H9 (cell line): ENCODE results near the gene SETBP1. TPM values are rescaled to one million over a fixed set of nuclear protein-coding genes. Genes with fewer than 3 reads are reported as not detected.
A peak's percentile ranks its signal among the peaks of the same experiment; 100 is the strongest.

Experiments
- DNase-seq: peaks from one replicate; pipeline ENCODE4 v3.0.0-alpha.2; 2017
- H2AFZ ChIP-seq: one replicate; pipeline ENCODE4 v1.6.1; 2013; ENCODE audit warnings: mild to moderate bottlenecking, low read length, control low read depth, moderate library complexity
- H2AK5ac ChIP-seq: 2 replicates; pipeline ENCODE4 v1.6.1; 2013; ENCODE audit warnings: low read length, control low read depth, mixed read lengths; ENCODE audit not compliant: insufficient read length
- H2BK120ac ChIP-seq: one replicate; pipeline ENCODE4 v1.6.1; 2013; ENCODE audit warnings: low read depth, mild to moderate bottlenecking, low read length, control low read depth, inconsistent platforms; ENCODE audit not compliant: poor library complexity, severe bottlenecking
- H2BK12ac ChIP-seq: 2 replicates; pipeline ENCODE4 v1.6.1; 2013; ENCODE audit warnings: low read length, control low read depth, mixed read lengths, low read depth; ENCODE audit not compliant: insufficient read length
- H2BK15ac ChIP-seq: 2 replicates; pipeline ENCODE4 v1.6.1; 2013; ENCODE audit warnings: low read depth, low read length, control low read depth
- H2BK20ac ChIP-seq: one replicate; pipeline ENCODE4 v1.6.1; 2013; ENCODE audit warnings: low read depth, mild to moderate bottlenecking, low read length, control low read depth, inconsistent platforms; ENCODE audit not compliant: poor library complexity, severe bottlenecking
- H2BK5ac ChIP-seq: 2 replicates; pipeline ENCODE4 v1.6.1; 2013; ENCODE audit warnings: low read length, control low read depth, mixed read lengths; ENCODE audit not compliant: insufficient read length
- H3K14ac ChIP-seq: 2 replicates; pipeline ENCODE4 v1.6.1; 2013; ENCODE audit warnings: low read length, control low read depth; ENCODE audit not compliant: insufficient read depth
- H3K18ac ChIP-seq: 2 replicates; pipeline ENCODE4 v1.6.1; 2013; ENCODE audit warnings: low read depth, mild to moderate bottlenecking, mixed read lengths, low read length, control low read depth; ENCODE audit not compliant: insufficient read length
- H3K23ac ChIP-seq: 2 replicates; pipeline ENCODE4 v1.6.1; 2013; ENCODE audit warnings: low read length, control low read depth, mixed read lengths, low read depth; ENCODE audit not compliant: insufficient read length
- H3K23me2 ChIP-seq: 2 replicates; pipeline ENCODE4 v1.6.1; 2013; ENCODE audit warnings: low read depth, mild to moderate bottlenecking, mixed read lengths, low read length, control low read depth; ENCODE audit not compliant: insufficient read length, poor library complexity, severe bottlenecking
- H3K27ac ChIP-seq: 2 replicates; pipeline ENCODE4 v1.5.1; 2013; ENCODE audit warnings: low read length, control low read depth, mixed read lengths, low read depth; ENCODE audit not compliant: insufficient read length
- H3K27me3 ChIP-seq: 2 replicates; pipeline ENCODE4 v1.6.1; 2013; ENCODE audit warnings: low read length, control low read depth, inconsistent platforms; ENCODE audit not compliant: insufficient read depth
- H3K4ac ChIP-seq: 2 replicates; pipeline ENCODE4 v1.6.1; 2013; ENCODE audit warnings: low read depth, mild to moderate bottlenecking, control low read depth, inconsistent platforms, low read length, moderate library complexity
- H3K4me1 ChIP-seq: 2 replicates; pipeline ENCODE4 v1.6.1; 2013; ENCODE audit warnings: low read length, control low read depth, inconsistent platforms; ENCODE audit not compliant: insufficient read depth
- H3K4me2 ChIP-seq: 2 replicates; pipeline ENCODE4 v1.6.1; 2013; ENCODE audit warnings: low read length, control low read depth, mixed read lengths; ENCODE audit not compliant: insufficient read length, insufficient read depth
- H3K56ac ChIP-seq: 2 replicates; pipeline ENCODE4 v1.6.1; 2013; ENCODE audit warnings: low read depth, mild to moderate bottlenecking, mixed read lengths, low read length, control low read depth; ENCODE audit not compliant: insufficient read length
- H3K79me1 ChIP-seq: 2 replicates; pipeline ENCODE4 v1.6.1; 2013; ENCODE audit warnings: low read depth, mild to moderate bottlenecking, moderate library complexity, low read length, control low read depth, inconsistent platforms; ENCODE audit not compliant: insufficient read depth, poor library complexity, severe bottlenecking
- H3K79me2 ChIP-seq: 2 replicates; pipeline ENCODE4 v1.6.1; 2013; ENCODE audit warnings: low read length, control low read depth, inconsistent platforms; ENCODE audit not compliant: insufficient read depth
- H3K9ac ChIP-seq: 2 replicates; pipeline ENCODE4 v1.6.1; 2013; ENCODE audit warnings: low read length, control low read depth, mixed read lengths; ENCODE audit not compliant: insufficient read length; ENCODE audit errors: extremely low read depth
- H3K9me3 ChIP-seq: one replicate; pipeline ENCODE4 v1.6.1; 2013; ENCODE audit warnings: low read depth, low read length, inconsistent platforms; ENCODE audit not compliant: control insufficient read depth
- H3T11ph ChIP-seq: one replicate; pipeline ENCODE4 v1.6.1; 2013; ENCODE audit warnings: mild to moderate bottlenecking, low read length, control low read depth, inconsistent platforms
- H4K20me1 ChIP-seq: one replicate; pipeline ENCODE4 v1.6.1; 2013; ENCODE audit not compliant: control insufficient read depth, insufficient read length, insufficient read depth
- H4K5ac ChIP-seq: 2 replicates; pipeline ENCODE4 v1.6.1; 2013; ENCODE audit warnings: low read depth, mild to moderate bottlenecking, mixed read lengths, low read length, control low read depth; ENCODE audit not compliant: insufficient read length
- H4K8ac ChIP-seq: replicated peaks from 2 replicates; pipeline ENCODE4 v1.6.1; 2013; ENCODE audit warnings: low read length, control low read depth, mixed read lengths, low read depth; ENCODE audit not compliant: insufficient read length
- H4K91ac ChIP-seq: 2 replicates; pipeline ENCODE4 v1.6.1; 2013; ENCODE audit warnings: low read depth, mild to moderate bottlenecking, moderate library complexity, mixed read lengths, low read length, control low read depth; ENCODE audit not compliant: insufficient read length
- H3K27ac Mint-ChIP-seq, 3 experiments: 2 replicates in 2 of 3; 3 replicates in 1 of 3; pipeline ENCODE4 v1.8.0; 2020 to 2021; ENCODE audit warnings: mixed read lengths in 3 of 3, mild to moderate bottlenecking in 1 of 3, moderate library complexity in 1 of 3
- H3K27me3 Mint-ChIP-seq: 2 replicates; pipeline ENCODE4 v1.8.0; 2021; ENCODE audit warnings: low read depth, mild to moderate bottlenecking, moderate library complexity, mixed read lengths
- H3K36me3 Mint-ChIP-seq, 3 experiments: 2 replicates in 2 of 3; 3 replicates in 1 of 3; pipeline ENCODE4 v1.8.0; 2020 to 2021; ENCODE audit warnings: low read depth in 3 of 3, mixed read lengths in 3 of 3; ENCODE audit not compliant: insufficient read depth in 1 of 3
- H3K4me1 Mint-ChIP-seq, 2 experiments: 2 replicates each; pipeline ENCODE4 v1.8.0; 2020; ENCODE audit warnings: mixed read lengths in 2 of 2
- H3K4me3 Mint-ChIP-seq, 2 experiments: 2 replicates in 1 of 2; 3 replicates in 1 of 2; pipeline ENCODE4 v1.8.0; 2020 to 2021; ENCODE audit warnings: mild to moderate bottlenecking in 2 of 2, mixed read lengths in 2 of 2, moderate library complexity in 1 of 2
- H3K9me3 Mint-ChIP-seq, 2 experiments: 2 replicates in 1 of 2; 3 replicates in 1 of 2; pipeline ENCODE4 v1.8.0; 2020; ENCODE audit warnings: mild to moderate bottlenecking in 2 of 2, mixed read lengths in 2 of 2, moderate library complexity in 1 of 2
- WGBS: extraction: QIAGEN DNeasy Blood & Tissue Kit; methylation state at CpG from one replicate; pipeline ENCODE4 v1.1.7; 2013; ENCODE audit warnings: missing lambda C conversion rate, low lambda C conversion rate, mixed read lengths; ENCODE audit not compliant: insufficient read length; ENCODE audit errors: extremely low coverage; 5-methylcytosine and 5-hydroxymethylcytosine counted together
- total RNA-seq: library from RNA; stranded (reverse); gene quantifications from 2 replicates; pipeline ENCODE4 v1.2.1, GENCODE V29; 2021
- TF ChIP-seq, protein P1 (sequence below): fragments of 200-600 bp; sonication (generic); conservative IDR thresholded peaks from 3 replicates; pipeline ENCODE4 v1.8.0; 2021; ENCODE audit warnings: antibody characterized with exemption, mild to moderate bottlenecking

Gene SETBP1
- total RNA-seq, 1 experiment from 2014 or later: 4.6 TPM

DNA sequence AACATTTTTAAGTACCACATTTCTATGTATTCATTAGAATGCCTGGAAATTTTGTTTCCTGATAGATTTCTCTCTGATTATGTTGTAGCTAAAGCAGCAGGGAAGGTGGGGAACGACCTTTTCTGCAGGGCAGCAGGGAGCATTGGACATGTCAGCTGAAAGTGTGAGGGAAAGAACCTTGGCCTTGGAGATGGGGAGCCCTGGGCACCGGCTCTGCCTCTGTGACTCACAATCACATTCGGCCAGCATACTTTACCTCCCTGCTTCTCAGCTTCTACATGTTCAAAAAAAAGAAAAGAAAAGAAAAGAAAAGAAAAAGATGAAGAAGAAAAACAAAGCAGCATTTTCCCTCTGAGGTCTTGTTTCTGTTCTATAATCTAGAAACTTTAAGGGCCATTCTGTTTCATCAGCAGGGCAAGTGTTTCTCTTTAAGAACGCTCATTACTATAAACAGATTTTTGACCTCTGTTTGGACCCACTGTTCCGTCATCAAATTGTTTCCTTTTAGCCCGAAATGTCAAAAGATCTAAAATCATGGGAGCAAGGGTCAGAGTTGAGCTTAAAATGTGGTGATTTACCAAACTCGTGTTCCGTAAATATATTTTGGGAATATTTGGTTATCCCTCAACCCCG is 27.9 kb downstream of the SETBP1 start:
- Histone ChIP-seq H3K14ac (no peak overlapping the region), H2BK20ac (no peak overlapping the region), H2AFZ (no peak overlapping the region), H2BK5ac (no peak overlapping the region), H4K8ac (no peak overlapping the region), H4K91ac (no peak overlapping the region), H3K9me3 (no peaks in the 10 kb centered on the region), H3K4me1 (peaks cover 9% of the 10 kb centered on the region), H3K27ac (no peak overlapping the region), H2BK12ac (no peak overlapping the region), H3K9ac (no peak overlapping the region), H3K23me2 (no peaks in the 10 kb centered on the region), H3T11ph (no peak overlapping the region), H3K4me2 (no peak overlapping the region), H3K79me1 (no peaks in the 10 kb centered on the region), H3K18ac (no peak overlapping the region), H3K4ac (no peak overlapping the region), H3K79me2 (no peaks in the 10 kb centered on the region), H3K23ac (no peak overlapping the region), H2BK120ac (no peak overlapping the region), H3K56ac (no peak overlapping the region), H3K27me3 (no peaks in the 10 kb centered on the region), H2BK15ac (no peak overlapping the region), H4K5ac (no peak overlapping the region), H4K20me1 (peaks cover 2% of the 10 kb centered on the region), H2AK5ac (no peak overlapping the region)
- TF ChIP-seq, protein P1, sequence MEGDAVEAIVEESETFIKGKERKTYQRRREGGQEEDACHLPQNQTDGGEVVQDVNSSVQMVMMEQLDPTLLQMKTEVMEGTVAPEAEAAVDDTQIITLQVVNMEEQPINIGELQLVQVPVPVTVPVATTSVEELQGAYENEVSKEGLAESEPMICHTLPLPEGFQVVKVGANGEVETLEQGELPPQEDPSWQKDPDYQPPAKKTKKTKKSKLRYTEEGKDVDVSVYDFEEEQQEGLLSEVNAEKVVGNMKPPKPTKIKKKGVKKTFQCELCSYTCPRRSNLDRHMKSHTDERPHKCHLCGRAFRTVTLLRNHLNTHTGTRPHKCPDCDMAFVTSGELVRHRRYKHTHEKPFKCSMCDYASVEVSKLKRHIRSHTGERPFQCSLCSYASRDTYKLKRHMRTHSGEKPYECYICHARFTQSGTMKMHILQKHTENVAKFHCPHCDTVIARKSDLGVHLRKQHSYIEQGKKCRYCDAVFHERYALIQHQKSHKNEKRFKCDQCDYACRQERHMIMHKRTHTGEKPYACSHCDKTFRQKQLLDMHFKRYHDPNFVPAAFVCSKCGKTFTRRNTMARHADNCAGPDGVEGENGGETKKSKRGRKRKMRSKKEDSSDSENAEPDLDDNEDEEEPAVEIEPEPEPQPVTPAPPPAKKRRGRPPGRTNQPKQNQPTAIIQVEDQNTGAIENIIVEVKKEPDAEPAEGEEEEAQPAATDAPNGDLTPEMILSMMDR: no peak
- Mint-ChIP-seq H3K4me1 (peaks cover 33 to 42% of the 10 kb centered on the region in 2 experiments), H3K4me3 (no peak overlapping the region), H3K9me3 (no peaks in the 10 kb centered on the region), H3K27me3 (no peaks in the 10 kb centered on the region), H3K36me3 (peaks cover 0 to 9% (median 2%) of the 10 kb centered on the region in 3 experiments; a peak in 5 of 7 replicates), H3K27ac (0 out of 7 replicates have a peak overlapping the region, but pooled peaks of 1 of the 3 experiments have one; percentile 46)
- no CpG with 5 or more reads among the region's 9 CpGs for WGBS
- DNase-seq: no peak
